Stimulated activated CD4-positive, alpha-beta T cell treated with anti-CD3 and anti-CD28 coated beads, Interleukin-2, amount 100 ng/mL, for 4 hours (primary cell): ENCODE data around the gene TRAM2.
"Not testable (repeated sequence)": the region's sequence is repeated elsewhere in the genome, so short reads cannot be mapped to it uniquely, and the experiment has no call there.

Experiments used
- DNase-seq: peaks from one replicate; pipeline ENCODE4 v3.0.0-alpha.2; 2020; ENCODE audit warnings: low read depth

The TRAM2 gene

GRCh38 chr6:52491203-52492069 is 85.4 kb downstream of the TRAM2 start:
- no peak for DNase-seq

DNA sequence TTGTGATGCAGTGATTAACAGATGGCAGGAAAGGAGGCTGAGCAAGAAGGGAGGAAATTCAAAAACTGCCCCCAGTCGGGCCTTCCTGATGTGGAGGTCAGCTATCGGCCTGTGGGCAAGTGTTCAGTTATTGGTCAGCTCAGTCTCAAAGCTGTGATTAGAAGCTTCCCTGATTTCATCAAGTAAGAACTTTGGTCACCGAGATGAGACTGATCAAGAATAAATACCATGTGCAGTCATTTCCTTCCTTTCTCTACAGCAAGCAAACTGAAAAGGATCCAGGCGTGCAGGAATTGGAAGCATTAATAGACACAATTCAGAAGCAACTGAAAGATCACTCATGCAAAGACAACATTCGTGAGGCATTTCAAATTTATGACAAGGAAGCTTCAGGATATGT is 87.0 kb downstream of the TRAM2 start:
- no peak for DNase-seq

GRCh38 chr6:52483671-52484003 is 93.2 kb downstream of the TRAM2 start:
- no peak for DNase-seq

DNA sequence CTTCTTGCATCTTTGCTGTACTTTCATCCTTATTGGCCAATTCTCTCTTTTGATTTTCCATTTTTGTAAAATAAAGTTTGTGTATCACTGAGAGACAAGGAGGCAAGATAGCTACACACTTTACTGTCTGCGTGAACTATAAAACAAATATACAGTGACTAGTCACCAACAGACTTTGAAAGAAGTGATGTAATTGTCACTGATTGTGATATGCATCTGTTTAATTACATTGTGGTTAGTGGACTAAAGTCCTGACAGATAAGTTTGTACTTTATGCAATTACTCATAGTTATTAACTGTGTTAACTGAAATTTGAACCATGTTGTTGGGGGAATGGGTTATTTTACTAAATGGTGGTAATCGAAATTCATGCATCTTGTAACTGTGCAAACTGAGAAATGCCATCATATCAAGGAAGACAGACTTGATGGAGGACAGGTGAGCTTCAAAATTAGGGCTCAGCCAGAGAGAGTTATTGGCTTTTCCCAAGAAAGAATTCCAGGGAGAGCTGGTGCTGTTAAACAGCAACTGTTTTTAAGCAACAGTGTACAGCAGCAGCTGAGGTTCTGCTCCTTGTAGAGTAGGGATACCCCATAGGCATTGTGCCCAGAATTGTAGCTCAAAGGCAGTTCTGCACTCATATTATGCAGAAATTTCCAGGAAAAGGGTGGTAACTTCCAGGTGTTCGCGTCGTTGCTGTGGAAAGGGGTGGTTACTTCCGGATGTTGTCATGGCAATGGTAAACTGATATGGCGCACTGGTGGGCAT is 93.8 kb downstream of the TRAM2 start:
- DNase-seq, result no peak

DNA sequence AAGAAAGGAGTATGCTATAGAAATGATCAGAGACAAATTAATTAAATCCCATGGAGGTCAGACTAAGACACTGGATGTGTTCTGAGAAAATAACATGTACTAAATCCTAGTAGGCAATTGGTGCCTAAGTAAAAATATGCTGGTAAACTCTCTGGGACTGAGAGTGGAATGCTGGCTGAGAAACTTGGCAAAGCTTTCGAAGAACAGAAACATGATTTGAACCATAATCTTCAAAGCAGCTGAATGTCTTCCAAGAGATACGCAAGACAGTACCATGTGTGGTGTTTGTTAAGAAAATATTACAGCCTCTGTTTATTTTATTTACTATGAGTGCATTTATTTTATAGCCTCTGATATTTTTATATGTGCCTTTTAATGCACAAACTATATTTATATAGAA is 101.6 kb downstream of the TRAM2 start:
- no peak for DNase-seq

DNA sequence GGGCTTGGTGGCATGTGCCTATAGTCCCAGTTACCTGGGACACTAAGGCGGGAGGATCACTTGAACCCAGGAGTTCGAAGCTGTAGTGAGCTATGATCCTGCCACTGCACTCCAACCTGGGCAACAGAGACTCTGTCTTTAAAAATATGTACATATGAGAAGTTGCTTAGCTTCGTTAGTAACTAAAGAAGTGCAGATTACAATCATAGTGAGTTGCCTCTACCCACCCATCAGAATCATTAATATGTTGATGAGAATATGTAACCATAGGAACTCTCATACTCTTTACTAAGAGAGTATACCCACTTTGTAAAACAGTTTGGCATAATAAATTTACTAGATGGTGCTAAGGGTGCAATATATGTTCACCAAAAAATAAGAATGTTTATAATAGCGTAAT is 102.7 kb downstream of the TRAM2 start:
- no peak for DNase-seq

- not testable (repeated sequence) for DNase-seq
Measured at GRCh38 chr6:52461194-52461593, 115.7 kb downstream of the TRAM2 start.

GRCh38 chr6:52457096-52457495 is 119.8 kb downstream of the TRAM2 start:
- no peak for DNase-seq

GRCh38 chr6:52454556-52454955 is 122.3 kb downstream of the TRAM2 start:
- DNase-seq, result no peak
